Gastroesophageal sphincter (tissue), 4 donors: ENCODE data around the gene RGS16. TPM values are rescaled to one million over a fixed set of nuclear protein-coding genes. Genes with fewer than 3 reads are reported as not detected.

Experiments used
- ATAC-seq: fragments of 150-250 bp; one replicate; pipeline ENCODE4 v1.9.1; 2016; ENCODE audit warnings: mild to moderate bottlenecking, moderate library complexity
- H3K27ac ChIP-seq, 4 donors: fragments of 200-600 bp; sonication (generic) in 3 of 4; 1 replicate in 3 of 4; 2 replicates in 1 of 4; pipeline ENCODE4 v1.5.1; 2016 to 2019
- H3K27me3 ChIP-seq: fragments of 200-600 bp; sonication (generic); one replicate; pipeline ENCODE4 v1.5.1; 2019
- H3K36me3 ChIP-seq, 2 donors: fragments of 200-600 bp; sonication (generic); one replicate each; pipeline ENCODE4 v1.5.1; 2019; ENCODE audit warnings: control low read depth in 1 of 2
- H3K4me1 ChIP-seq, 3 donors: fragments of 200-600 bp; sonication (generic); 1 replicate in 2 of 3; 2 replicates in 1 of 3; pipeline ENCODE4 v1.5.1; 2016 to 2019; ENCODE audit warnings: control low read depth in 2 of 3
- H3K4me3 ChIP-seq, 2 donors: fragments of 200-600 bp; sonication (generic); one replicate each; pipeline ENCODE4 v1.5.1; 2019; ENCODE audit warnings: mild to moderate bottlenecking in 1 of 2, moderate library complexity in 1 of 2
- H3K9me3 ChIP-seq, 3 donors: fragments of 200-600 bp; sonication (generic); one replicate each; pipeline ENCODE4 v1.5.1; 2017 to 2019; ENCODE audit warnings: control low read depth in 2 of 3
- EP300 ChIP-seq: sonication (generic); formaldehyde crosslinking; IDR thresholded peaks from one replicate; pipeline ENCODE4 v1.6.1; 2017; ENCODE audit warnings: antibody characterized with exemption, mild to moderate bottlenecking
- POLR2A ChIP-seq, 2 donors: fragments of 450-650 bp; IDR thresholded peaks; one replicate each; pipeline ENCODE4 v1.6.1; 2017; ENCODE audit warnings: antibody characterized with exemption in 2 of 2, mild to moderate bottlenecking in 2 of 2, moderate library complexity in 1 of 2
- POLR2AphosphoS5 ChIP-seq: sonication (generic); formaldehyde crosslinking; IDR thresholded peaks from one replicate; pipeline ENCODE4 v1.6.1; 2017; ENCODE audit warnings: antibody characterized with exemption
- whole genome bisulfite sequencing, 2 donors: methylation state at CpG; one replicate each; pipeline ENCODE4 v1.1.5; 2018; ENCODE audit warnings: low coverage in 1 of 2; 5-methylcytosine and 5-hydroxymethylcytosine counted together
- total RNA-seq, 4 donors: library from RNA; depleted of rRNA; stranded (reverse); fragments of >200 nt; gene quantifications; one replicate each; pipeline ENCODE4 v1.1.0, GENCODE V29; 2016
- TF ChIP-seq, protein P1 (sequence below), 4 experiments: fragments of 200-600 bp in 2 of 4; fragments of 450-650 bp in 2 of 4; sonication (generic) in 1 of 4; IDR thresholded peaks; one replicate each; pipeline ENCODE4 v1.5.1; 2017 to 2019; ENCODE audit warnings: antibody characterized with exemption in 4 of 4, mild to moderate bottlenecking in 2 of 4, moderate library complexity in 2 of 4

Gene RGS16
- total RNA-seq, 4 donors from 2014 or later, result 0.47 to 10.6 (median 2.1) TPM

DNA sequence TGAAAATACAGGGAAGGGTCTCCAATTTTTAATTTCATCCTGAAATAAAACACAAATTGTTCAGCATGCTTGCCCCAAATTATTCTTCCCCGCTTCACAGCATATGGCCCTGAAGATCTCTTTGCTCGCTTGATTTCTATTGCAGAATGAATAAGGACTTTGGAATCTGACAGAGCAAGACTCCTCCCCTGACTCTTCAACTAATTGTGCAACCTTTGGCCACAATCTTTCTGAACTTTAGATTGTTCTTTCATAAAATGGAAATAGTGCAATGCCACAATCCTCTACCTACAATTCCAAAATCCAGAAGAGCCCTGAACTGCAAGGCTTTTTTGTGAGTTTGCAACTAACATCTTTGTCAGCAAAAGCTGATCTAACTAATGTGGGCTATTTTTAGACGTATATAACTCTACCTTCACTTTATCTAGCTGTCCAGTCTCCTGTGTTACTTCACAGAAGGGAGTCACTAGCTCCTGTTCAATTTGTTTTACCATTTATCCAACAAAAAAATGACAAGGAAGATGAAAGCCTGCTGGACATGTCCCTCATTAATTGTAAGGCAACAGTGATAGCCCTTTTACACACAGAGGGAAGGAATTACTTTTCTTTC lies 28.5 kb downstream of the RGS16 start:
- Histone ChIP-seq H3K9me3 (no peaks in the 10 kb centered on the region), H3K27ac (no peak overlapping the region), H3K36me3 (peaks cover 4 to 80% of the 10 kb centered on the region in 2 donors), H3K4me1 (no peaks in the 10 kb centered on the region), H3K4me3 (no peak overlapping the region), H3K27me3 (no peaks in the 10 kb centered on the region)
- peak; percentile 50 for ATAC-seq
- WGBS, 2 donors, result 64 to 74% methylated on average over 3 of the region's 3 CpGs
- TF ChIP-seq POLR2AphosphoS5, result no peak
- TF ChIP-seq POLR2A (IDR thresholded peaks at IDR 0.05), result no peak
- TF ChIP-seq, protein P1, sequence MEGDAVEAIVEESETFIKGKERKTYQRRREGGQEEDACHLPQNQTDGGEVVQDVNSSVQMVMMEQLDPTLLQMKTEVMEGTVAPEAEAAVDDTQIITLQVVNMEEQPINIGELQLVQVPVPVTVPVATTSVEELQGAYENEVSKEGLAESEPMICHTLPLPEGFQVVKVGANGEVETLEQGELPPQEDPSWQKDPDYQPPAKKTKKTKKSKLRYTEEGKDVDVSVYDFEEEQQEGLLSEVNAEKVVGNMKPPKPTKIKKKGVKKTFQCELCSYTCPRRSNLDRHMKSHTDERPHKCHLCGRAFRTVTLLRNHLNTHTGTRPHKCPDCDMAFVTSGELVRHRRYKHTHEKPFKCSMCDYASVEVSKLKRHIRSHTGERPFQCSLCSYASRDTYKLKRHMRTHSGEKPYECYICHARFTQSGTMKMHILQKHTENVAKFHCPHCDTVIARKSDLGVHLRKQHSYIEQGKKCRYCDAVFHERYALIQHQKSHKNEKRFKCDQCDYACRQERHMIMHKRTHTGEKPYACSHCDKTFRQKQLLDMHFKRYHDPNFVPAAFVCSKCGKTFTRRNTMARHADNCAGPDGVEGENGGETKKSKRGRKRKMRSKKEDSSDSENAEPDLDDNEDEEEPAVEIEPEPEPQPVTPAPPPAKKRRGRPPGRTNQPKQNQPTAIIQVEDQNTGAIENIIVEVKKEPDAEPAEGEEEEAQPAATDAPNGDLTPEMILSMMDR (IDR thresholded peaks at IDR 0.05), result no peak
- TF ChIP-seq EP300, result no peak

DNA sequence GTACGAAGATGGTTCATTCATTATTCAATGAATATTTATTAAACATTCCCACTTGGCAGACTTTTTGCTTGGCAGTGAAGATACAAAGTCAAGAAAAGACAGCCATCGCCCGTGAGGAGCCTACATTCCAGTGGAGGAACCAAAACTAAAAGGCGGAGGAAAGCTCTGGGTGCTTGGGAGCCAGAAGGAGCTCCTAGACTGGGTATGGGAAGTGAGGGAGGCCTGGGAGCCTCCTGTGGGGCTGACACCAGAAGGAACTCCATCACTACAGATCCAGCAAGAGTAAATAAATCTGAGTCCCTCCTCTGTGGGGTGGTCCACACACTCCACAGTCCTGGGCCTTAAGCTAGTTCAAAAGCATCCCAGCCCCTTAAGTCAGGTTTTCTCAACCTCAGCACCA lies 30.0 kb downstream of the RGS16 start:
- Histone ChIP-seq H3K36me3 (peaks cover 0 to 65% of the 10 kb centered on the region in 2 donors), H3K4me1 (no peaks in the 10 kb centered on the region), H3K27ac (no peak overlapping the region), H3K4me3 (no peak overlapping the region), H3K27me3 (no peaks in the 10 kb centered on the region), H3K9me3 (no peaks in the 10 kb centered on the region)
- WGBS, 2 donors, result 83 to 94% methylated on average over 4 of the region's 4 CpGs
- ATAC-seq, result no peak
- TF ChIP-seq POLR2A (IDR thresholded peaks at IDR 0.05) (no peak), POLR2AphosphoS5 (no peak), EP300 (no peak)
- TF ChIP-seq, protein P1 (IDR thresholded peaks at IDR 0.05), result no peak

DNA sequence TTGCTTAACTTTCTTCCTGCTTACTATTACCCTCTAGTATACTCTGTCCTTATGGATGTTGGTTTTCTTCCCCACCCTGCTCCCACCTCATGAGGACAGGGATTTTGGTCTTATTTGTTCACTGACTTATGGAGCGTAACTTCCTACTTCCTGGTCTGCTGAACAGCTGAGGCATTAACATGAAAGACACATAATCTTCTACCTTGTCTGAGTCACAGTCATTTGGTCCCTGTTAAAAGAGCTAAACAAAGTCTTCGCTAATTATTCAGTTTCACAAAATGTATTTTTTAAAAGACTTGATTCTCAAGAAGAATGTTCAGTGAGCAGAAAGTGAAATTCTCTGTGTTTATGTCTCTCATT lies 33.6 kb downstream of the RGS16 start:
- Histone ChIP-seq H3K27me3 (no peaks in the 10 kb centered on the region), H3K36me3 (peaks cover 0 to 29% of the 10 kb centered on the region in 2 donors), H3K9me3 (no peaks in the 10 kb centered on the region), H3K4me1 (no peaks in the 10 kb centered on the region), H3K27ac (no peak overlapping the region), H3K4me3 (no peak overlapping the region)
- WGBS, 2 donors, result 96 to 100% methylated on average over 2 of the region's 2 CpGs
- ATAC-seq, result no peak
- no peak for TF ChIP-seq POLR2A (IDR thresholded peaks at IDR 0.05)

DNA sequence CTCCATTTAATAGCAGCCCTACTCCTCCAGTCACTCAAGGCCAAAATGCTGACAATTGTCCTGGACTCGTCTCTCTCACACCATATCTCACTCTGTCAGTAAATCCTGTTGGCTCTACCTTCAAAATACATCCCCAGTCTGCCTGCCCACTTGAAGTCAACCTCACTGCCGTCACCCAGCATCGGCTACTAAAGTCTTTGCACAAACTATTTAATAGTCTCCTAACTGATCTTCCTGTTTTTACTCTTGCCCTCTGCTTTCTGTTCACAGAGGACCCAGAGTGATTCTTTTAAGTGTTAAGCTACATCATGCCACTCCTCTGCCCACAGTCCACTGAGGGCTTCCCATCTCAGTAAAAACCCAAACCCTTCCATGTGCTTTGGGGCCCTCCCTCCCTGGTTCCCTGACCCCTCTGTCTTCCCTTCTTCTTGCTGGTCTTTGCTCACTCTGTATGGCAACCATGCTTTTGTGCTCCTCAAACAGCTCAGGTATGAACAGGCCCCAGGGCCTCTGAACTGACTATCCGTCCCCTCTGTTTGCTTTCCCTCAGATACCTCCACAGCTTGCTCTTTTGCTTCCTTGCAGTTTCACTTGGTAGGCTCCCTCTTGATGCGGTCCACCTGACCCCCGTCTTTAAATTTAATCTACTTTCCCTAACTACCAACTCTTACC lies 34.1 kb downstream of the RGS16 start:
- no peaks in the 10 kb centered on the region for H3K27me3 ChIP-seq
- peaks cover 0 to 24% of the 10 kb centered on the region in 2 donors for H3K36me3 ChIP-seq
- no peak overlapping the region for H3K4me3 ChIP-seq
- 84 to 91% methylated on average over 5 to 6 of the region's 6 CpGs for WGBS, 2 donors
- H3K27ac ChIP-seq, result no peak overlapping the region
- no peaks in the 10 kb centered on the region for H3K9me3 ChIP-seq
- ATAC-seq, result no peak
- TF ChIP-seq EP300 (no peak), POLR2A (IDR thresholded peaks at IDR 0.05) (no peak), POLR2AphosphoS5 (no peak)
- TF ChIP-seq, protein P1 (IDR thresholded peaks at IDR 0.05), result no peak
- no peaks in the 10 kb centered on the region for H3K4me1 ChIP-seq

DNA sequence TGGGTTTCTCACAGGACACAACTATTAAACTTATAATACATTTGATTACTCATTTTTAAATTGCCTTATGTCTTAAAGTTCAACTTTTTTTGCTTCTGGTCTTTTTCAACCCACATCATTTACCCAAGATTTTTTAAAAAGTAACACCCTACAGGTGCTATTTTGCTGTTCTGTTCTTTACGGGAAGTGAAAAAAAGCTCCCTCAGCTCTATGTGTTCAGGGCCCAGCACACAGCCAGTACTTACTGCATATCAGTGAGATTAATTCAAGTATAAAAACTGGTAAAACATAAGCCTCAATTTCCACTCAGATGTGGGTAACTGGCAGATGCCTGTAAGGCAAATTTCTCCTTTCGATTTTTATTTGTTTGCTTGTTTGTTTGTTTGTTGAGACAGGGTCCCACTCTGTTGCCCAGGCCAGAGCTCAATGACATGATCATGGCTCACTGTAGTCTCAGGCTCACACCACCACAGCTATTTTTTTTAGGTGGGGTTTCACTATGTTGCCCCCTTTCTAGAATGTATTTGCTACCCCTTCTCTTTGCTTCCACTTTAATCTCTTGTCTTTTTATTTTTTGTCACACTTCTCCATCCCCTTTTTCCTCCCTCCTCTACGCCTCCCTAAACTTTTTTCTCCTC lies 35.4 kb downstream of the RGS16 start:
- Histone ChIP-seq H3K27ac (no peak overlapping the region), H3K9me3 (no peaks in the 10 kb centered on the region), H3K36me3 (peaks cover 0 to 11% of the 10 kb centered on the region in 2 donors), H3K4me3 (no peak overlapping the region), H3K4me1 (no peaks in the 10 kb centered on the region), H3K27me3 (no peaks in the 10 kb centered on the region)
- 57 to 81% methylated on average over 2 to 3 of the region's 3 CpGs for WGBS, 2 donors
- TF ChIP-seq POLR2AphosphoS5 (no peak), EP300 (no peak), POLR2A (IDR thresholded peaks at IDR 0.05) (no peak)
- TF ChIP-seq, protein P1 (IDR thresholded peaks at IDR 0.05), result no peak
- ATAC-seq, result no peak
